Bronchial epithelial cell (primary cell): ENCODE results near the gene GCH1. TPM values are rescaled to one million over a fixed set of nuclear protein-coding genes. Genes with fewer than 3 reads are reported as not detected.

Source experiments
- DNase-seq: peaks from one replicate; pipeline ENCODE4 v3.0.0-alpha.2; 2010; ENCODE audit warnings: low read depth
- FAIRE-seq: peaks from 2 replicates; lab custom pipeline; 2011; peaks lifted over from hg19 to GRCh38; lab: Jason Lieb, UNC
- H3K27me3 ChIP-seq: 2 replicates; pipeline ENCODE4 v1.5.1; 2011; ENCODE audit warnings: low read length; ENCODE audit not compliant: control insufficient read depth, insufficient read depth
- H3K36me3 ChIP-seq: 2 replicates; pipeline ENCODE4 v1.5.1; 2011; ENCODE audit warnings: low read length; ENCODE audit not compliant: control insufficient read depth, insufficient read depth
- H3K4me3 ChIP-seq: 2 replicates; pipeline ENCODE4 v1.5.1; 2011; ENCODE audit warnings: mild to moderate bottlenecking, low read depth, low read length, control low read depth
- CTCF ChIP-seq: IDR thresholded peaks from 2 replicates; pipeline ENCODE4 v1.5.1; 2011; ENCODE audit warnings: mild to moderate bottlenecking, moderate library complexity, low read length, control low read depth, inconsistent platforms; ENCODE audit not compliant: insufficient read depth, severe bottlenecking
- total RNA-seq: library from RNA; depleted of rRNA; stranded (reverse); fragments of >200 nt; gene quantifications from 2 replicates; pipeline ENCODE4 v1.2.1, GENCODE V29; 2014

GCH1 gene
- total RNA-seq, 1 donor from 2014 or later: 9.0 TPM

GRCh38 chr14:54894995-54895394, 7.6 kb downstream of the GCH1 start:
- peak; percentile 50 for DNase-seq
- TF ChIP-seq CTCF: no peak
- FAIRE-seq: no peak

GRCh38 chr14:54893151-54893760, 9.4 kb downstream of the GCH1 start:
- H3K4me3 ChIP-seq: no peak overlapping the region
- no peaks in the 10 kb centered on the region for H3K36me3 ChIP-seq
- H3K27me3 ChIP-seq: no peaks in the 10 kb centered on the region
- DNase-seq (peak; percentile 85), FAIRE-seq (no peak)
- TF ChIP-seq CTCF: peak; percentile 60

More at GRCh38 chr14:54894995-54895394, 7.6 kb downstream of the GCH1 start:
- no peak overlapping the region for H3K4me3 ChIP-seq
- no peaks in the 10 kb centered on the region for H3K36me3 ChIP-seq
- no peaks in the 10 kb centered on the region for H3K27me3 ChIP-seq

- Histone ChIP-seq H3K36me3 (no peaks in the 10 kb centered on the region), H3K27me3 (no peaks in the 10 kb centered on the region), H3K4me3 (no peak overlapping the region)
- no peak for DNase-seq
- TF ChIP-seq CTCF: no peak
- FAIRE-seq: no peak
Measured at GRCh38 chr14:54891471-54892245, 11.0 kb downstream of the GCH1 start.

- DNase-seq (no peak), FAIRE-seq (no peak)
- Histone ChIP-seq H3K4me3 (no peak overlapping the region), H3K27me3 (no peaks in the 10 kb centered on the region), H3K36me3 (no peaks in the 10 kb centered on the region)
- TF ChIP-seq CTCF: no peak
Measured at GRCh38 chr14:54890788-54891187, 11.8 kb downstream of the GCH1 start.

- Histone ChIP-seq H3K27me3 (no peaks in the 10 kb centered on the region), H3K4me3 (no peak overlapping the region), H3K36me3 (no peaks in the 10 kb centered on the region)
- DNase-seq: peak; percentile 73
- TF ChIP-seq CTCF: no peak
- FAIRE-seq: no peak
Measured at GRCh38 chr14:54889919-54890318, 12.7 kb downstream of the GCH1 start.
